Measurements from ENCODE around the gene PLCXD1.
"Not testable (repeated sequence)": the region's sequence is repeated elsewhere in the genome, so short reads cannot be mapped to it uniquely, and the experiment has no call there.

Gene PLCXD1

DNA sequence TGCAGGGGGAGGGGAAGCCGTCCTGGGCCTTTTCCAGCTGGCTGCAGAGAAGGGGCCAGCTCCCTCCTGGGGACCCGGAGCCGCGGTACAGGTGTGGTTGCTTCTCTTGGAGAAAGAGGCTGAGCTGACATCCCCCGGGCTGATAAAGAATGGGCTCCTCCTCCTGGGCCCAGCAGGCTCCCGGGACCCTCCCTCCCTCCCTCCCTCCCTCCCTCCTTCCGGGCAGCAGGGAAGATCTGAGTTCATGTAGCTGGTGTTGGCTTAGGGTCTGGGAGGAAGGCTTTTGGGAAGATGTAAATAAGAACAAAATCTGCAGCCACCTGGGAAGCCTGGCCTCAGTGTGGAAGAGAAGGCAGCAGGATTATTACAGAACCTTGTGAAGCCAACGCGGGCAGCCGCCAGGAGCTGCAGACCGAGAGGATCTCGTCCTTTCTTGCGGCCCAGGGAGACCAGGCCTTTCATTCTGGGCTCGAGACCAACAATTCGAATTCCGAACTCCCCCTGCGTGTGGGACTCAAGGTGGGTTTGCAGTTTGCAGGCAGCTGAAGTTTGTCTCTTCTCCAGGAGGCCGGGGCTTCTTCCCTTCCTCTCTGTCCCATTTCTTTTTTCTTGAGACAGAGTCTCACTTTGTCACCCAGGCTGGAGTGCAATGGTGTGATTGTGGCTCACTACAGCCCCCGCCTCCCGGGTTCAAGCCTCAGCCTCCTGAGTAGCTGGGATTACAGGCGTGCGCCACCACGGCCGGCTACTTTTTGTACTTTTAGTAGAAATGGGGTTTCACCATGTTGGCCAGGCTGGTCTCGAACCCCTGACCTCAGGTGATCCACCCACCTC, at the start of gene PLCXD1:
TSS of gene PLCXD1 (plus strand) at position 216 of the 834 bp plus-strand sequence. CDS start 2,807 bp downstream, outside the sequence.
- no peak for DNase-seq

DNA sequence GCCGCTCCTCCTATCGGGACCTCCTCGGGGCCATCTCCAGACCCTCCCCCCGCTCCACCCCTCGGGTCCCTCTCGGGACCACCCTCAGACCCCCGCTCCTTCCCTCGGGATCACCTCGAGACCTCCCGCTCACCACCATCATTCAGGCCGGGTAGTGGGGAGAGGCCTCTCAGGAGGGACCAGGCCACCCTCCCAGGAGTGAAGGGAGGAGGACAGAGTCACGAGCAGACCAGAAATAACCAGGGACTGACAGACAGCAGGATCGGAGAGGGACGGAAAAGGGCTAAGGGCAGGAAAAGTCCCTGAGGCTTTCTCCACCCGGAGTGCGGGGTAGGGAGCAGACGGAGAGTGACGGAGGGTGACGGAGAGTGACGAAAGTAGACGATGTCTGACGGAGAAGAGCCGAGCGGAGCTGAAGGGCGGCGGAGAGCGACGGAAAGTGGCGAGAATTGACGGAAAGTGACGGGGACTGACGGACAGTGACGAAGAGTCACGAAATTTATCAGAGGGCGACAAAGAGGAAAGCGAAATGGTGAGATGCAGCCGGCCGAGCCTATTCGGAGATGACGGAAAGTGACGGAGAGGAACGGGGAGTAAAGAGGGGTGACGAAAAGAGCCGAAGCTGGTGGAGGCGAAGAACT, 49.4 kb upstream of the PLCXD1 start:
- not testable (repeated sequence) for DNase-seq

GRCh38 chrX:232278-232655, 48.9 kb upstream of the PLCXD1 start:
- not testable (repeated sequence) for DNase-seq

DNA sequence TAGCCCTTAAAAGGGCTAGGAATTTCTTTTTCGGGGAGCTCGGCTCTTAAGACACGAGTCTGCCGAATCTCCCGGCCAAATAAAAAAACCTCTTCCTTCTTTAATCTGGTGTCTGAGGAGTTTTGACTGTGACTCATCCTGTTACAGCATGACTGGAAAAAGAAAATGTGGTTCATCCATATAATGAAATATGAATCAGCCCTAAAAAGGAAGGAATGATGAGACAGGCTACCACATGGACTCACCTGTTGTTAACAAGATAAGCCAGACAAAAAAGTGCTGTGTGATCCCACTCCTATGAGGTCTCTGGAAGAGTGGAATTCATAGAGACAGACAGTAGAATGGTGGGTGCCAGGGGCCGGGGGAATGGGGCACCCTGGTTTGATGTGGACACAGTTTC, 45.0 kb upstream of the PLCXD1 start:
- DNase-seq, result not testable (repeated sequence)

DNA sequence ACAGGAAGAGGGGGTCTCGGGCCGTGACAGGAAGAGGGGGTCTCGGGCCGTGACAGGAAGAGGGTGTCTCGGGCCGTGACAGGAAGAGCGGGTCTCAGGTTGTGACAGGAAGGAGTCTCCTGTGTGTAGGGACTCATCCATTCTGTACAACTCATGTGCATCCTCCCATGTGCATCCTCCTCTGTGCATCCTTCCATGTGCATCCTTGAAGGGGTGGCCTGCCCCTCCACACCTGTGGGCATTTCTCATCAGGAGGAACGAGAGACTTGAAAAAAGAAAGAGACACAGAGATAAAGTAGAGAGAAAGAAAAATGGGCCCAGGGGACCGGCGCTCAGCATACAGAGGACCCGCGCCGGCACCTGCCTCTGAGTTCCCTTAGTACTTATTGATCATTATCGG, 30.2 kb upstream of the PLCXD1 start:
- no peak for DNase-seq

DNA sequence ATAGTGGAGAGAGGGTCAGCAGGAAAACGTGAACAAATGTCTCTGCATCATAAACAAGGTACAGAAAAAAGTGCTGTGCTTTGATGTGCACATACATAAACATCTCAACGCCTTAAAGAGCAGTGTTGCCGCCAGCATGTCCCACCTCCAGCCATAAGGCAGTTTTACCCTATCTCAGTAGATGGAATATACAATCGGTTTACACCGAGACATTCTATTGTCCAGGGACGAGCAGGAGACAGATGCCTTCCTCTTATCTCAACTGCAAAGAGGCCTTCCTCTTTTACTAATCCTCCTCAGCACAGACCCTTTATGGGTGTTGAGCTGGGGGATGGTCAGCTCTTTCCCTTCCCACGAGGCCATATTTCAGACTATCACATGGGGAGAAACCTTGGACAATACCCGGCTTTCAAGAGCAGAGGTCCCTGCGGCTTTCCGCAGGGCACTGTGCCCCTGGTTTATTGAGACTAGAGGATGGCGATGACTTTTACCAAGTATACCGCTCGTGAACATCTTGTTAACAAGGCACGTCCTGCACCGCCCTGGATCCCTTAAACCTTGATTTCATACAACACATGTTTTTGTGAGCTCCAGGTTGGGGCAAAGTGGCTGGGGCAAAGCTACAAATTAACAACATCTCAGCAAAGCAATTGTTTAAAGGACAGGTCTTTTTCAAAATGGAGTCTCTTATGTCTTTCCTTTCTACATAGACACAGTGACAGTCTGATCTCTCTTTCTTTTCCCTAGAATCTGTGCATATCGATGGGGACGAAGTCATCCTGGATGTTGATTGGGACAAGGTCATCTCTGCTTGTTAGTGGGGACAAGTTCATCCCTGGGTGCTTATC, 29.6 kb upstream of the PLCXD1 start:
- not testable (repeated sequence) for DNase-seq

DNA sequence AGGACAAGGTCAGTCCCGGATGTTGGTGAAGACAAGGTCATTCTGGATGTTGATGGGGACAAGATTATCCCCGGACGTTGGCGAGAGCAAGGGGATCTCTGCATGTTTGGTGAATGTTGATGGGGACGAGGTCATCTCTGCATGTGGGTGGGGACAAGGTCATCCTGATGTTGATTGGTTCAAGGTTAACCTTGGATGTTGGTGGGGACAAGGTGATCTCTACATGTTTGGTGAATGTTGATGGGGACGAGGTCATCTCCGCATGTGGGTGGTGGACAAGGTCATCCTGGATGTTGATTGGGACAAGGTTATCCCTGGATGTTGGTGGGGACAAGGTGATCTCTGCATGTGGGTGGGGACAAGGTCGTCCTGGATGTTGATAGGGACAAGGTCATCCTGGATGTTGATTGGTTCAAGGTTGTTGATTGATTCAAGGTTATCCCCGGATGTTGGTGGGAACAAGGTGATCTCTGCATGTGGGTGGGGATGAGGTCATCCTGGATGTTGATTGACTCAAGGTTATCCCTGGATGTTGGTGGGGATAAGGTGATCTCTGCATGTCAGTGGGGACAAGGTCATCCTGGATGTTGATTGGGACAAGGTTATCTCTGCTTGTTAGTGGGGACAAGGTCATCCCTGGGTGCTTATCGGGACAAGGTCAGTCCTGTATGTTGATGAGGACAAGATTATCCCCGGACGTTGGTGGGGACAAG, 28.8 kb upstream of the PLCXD1 start:
- no peak for DNase-seq

- DNase-seq, result no peak
These were observed 28.3 kb upstream of the PLCXD1 start for GRCh38 chrX:252957-253291.

- DNase-seq, result no peak
These were observed 27.5 kb upstream of the PLCXD1 start for GRCh38 chrX:253451-254297.

GRCh38 chrX:254630-255215, 26.5 kb upstream of the PLCXD1 start:
- no peak for DNase-seq

- DNase-seq, result no peak
These were observed 25.3 kb upstream of the PLCXD1 start for GRCh38 chrX:255923-256331.

- DNase-seq, result not testable (repeated sequence)
These were observed 24.1 kb upstream of the PLCXD1 start for GRCh38 chrX:257054-257453.

- DNase-seq, result no peak
These were observed 23.4 kb upstream of the PLCXD1 start for GRCh38 chrX:257681-258289.

DNA sequence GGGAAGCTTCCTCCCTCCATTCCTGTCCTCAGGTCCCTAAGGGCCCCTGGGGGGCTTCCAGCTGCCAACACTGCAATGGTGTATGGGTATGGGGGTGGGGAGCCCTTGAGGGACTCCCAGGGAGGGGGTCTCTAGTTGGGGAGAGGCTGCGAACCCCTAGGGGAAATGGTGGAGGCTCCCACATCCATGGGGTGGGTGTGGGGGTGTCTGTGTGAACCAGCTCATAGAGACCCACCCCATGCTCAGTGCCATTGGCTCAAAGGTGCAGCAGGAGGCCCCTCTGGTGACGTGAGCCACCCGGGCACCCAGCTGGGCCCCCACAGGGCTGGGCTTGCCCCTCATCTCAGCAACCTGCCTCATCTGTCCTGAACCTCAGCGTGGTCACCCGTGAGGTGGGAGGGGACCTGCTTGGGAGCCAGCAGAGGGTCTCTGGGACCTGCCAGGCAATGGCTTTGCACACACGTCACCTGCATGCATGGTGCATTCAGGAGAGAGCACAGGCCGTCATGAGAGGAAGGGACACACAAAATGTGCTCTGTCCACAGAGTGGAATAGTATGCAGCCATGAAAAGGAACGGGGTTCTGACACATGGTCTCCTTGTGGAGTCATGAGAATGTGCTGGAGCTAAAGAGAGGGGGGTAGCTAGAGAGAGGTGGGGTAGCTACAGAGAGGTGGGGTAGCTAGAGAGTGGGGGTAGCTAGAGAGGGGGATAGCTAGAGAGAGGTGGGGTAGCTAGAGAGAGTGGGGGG, 22.7 kb upstream of the PLCXD1 start:
- DNase-seq, result no peak

GRCh38 chrX:259692-260355, 21.4 kb upstream of the PLCXD1 start:
- no peak for DNase-seq

- no peak for DNase-seq
These were observed 19.8 kb upstream of the PLCXD1 start for GRCh38 chrX:261167-261918.

GRCh38 chrX:261919-262352, 19.2 kb upstream of the PLCXD1 start:
- no peak for DNase-seq

- DNase-seq, result no peak
These were observed 18.7 kb upstream of the PLCXD1 start for GRCh38 chrX:262381-262909.

- DNase-seq, result not testable (repeated sequence)
These were observed 17.2 kb upstream of the PLCXD1 start for GRCh38 chrX:264006-264405.
